Hepatocyte (in vitro differentiated cells): ENCODE results near the gene GDPD5. TPM values are rescaled to one million over a fixed set of nuclear protein-coding genes. Genes with fewer than 3 reads are reported as not detected.

ENCODE experiments used
- DNase-seq: peaks from one replicate; pipeline ENCODE4 v3.0.0-alpha.2; 2016; ENCODE audit warnings: low spot score
- H2AFZ ChIP-seq: fragments of 200-600 bp; sonication (generic); 2 replicates; pipeline ENCODE4 v1.6.0; 2016; ENCODE audit warnings: antibody characterized with exemption, mild to moderate bottlenecking
- H3K27ac ChIP-seq: fragments of 200-600 bp; sonication (generic); 2 replicates; pipeline ENCODE4 v1.5.1; 2016; ENCODE audit warnings: mild to moderate bottlenecking
- H3K27me3 ChIP-seq: fragments of 200-600 bp; sonication (generic); 2 replicates; pipeline ENCODE4 v1.6.1; 2016
- H3K36me3 ChIP-seq: fragments of 200-600 bp; sonication (generic); replicated peaks from 2 replicates; pipeline ENCODE4 v1.5.1; 2016; ENCODE audit warnings: low read depth; ENCODE audit not compliant: insufficient read depth
- H3K4me1 ChIP-seq: fragments of 200-600 bp; sonication (generic); 2 replicates; pipeline ENCODE4 v1.5.1; 2016; ENCODE audit warnings: mild to moderate bottlenecking, moderate library complexity; ENCODE audit not compliant: insufficient read depth
- H3K4me2 ChIP-seq: fragments of 200-600 bp; sonication (generic); 2 replicates; pipeline ENCODE4 v1.6.0; 2016
- H3K4me3 ChIP-seq: fragments of 200-600 bp; sonication (generic); 2 replicates; pipeline ENCODE4 v1.5.1; 2016; ENCODE audit warnings: mild to moderate bottlenecking
- H3K79me2 ChIP-seq: fragments of 200-600 bp; sonication (generic); 2 replicates; pipeline ENCODE4 v1.6.0; 2017; ENCODE audit warnings: mild to moderate bottlenecking
- H3K9me2 ChIP-seq: fragments of 200-600 bp; sonication (generic); replicated peaks from 2 replicates; pipeline ENCODE4 v1.6.0; 2017; ENCODE audit warnings: mild to moderate bottlenecking; ENCODE audit not compliant: insufficient read depth
- H3K9me3 ChIP-seq: fragments of 200-600 bp; sonication (generic); 2 replicates; pipeline ENCODE4 v1.5.1; 2016; ENCODE audit warnings: low read depth, mild to moderate bottlenecking
- H4K20me1 ChIP-seq: fragments of 200-600 bp; sonication (generic); 2 replicates; pipeline ENCODE4 v1.6.0; 2016; ENCODE audit warnings: mild to moderate bottlenecking; ENCODE audit not compliant: insufficient read depth, poor library complexity, severe bottlenecking
- EZH2 ChIP-seq: fragments of 200-600 bp; sonication (generic); IDR thresholded peaks from 2 replicates; pipeline ENCODE4 v1.6.1; 2016; ENCODE audit warnings: antibody characterized with exemption, mild to moderate bottlenecking, borderline replicate concordance
- EZH2phosphoT487 ChIP-seq: fragments of 200-600 bp; sonication (generic); IDR thresholded peaks from one replicate; pipeline ENCODE4 v1.6.1; 2018; ENCODE audit warnings: antibody characterized with exemption, mild to moderate bottlenecking, low read depth, moderate library complexity; ENCODE audit not compliant: unreplicated experiment, severe bottlenecking
- WGBS: methylation state at CpG from one replicate; pipeline ENCODE4 v1.1.6; 2016; ENCODE audit warnings: low lambda C conversion rate; ENCODE audit errors: missing lambda C conversion rate; 5-methylcytosine and 5-hydroxymethylcytosine counted together
- polyA plus RNA-seq: library from polyadenylated mRNA; unstranded; fragments of >200 nt; fragmentation: Nextera tagmentation; extraction: Ambion mirVana; gene quantifications from 2 replicates; pipeline ENCODE4 v1.2.1, GENCODE V29; 2016
- total RNA-seq: library from RNA; depleted of rRNA; stranded (reverse); fragments of >200 nt; gene quantifications from 2 replicates; pipeline ENCODE4 v1.2.3, GENCODE V29; 2014
- TF ChIP-seq, protein P1 (sequence below): fragments of 200-600 bp; sonication (generic); IDR thresholded peaks from 2 replicates; pipeline ENCODE4 v1.5.1; 2016; ENCODE audit warnings: antibody characterized with exemption, mild to moderate bottlenecking; ENCODE audit not compliant: poor library complexity

The GDPD5 gene
- total and polyA plus RNA-seq, 2 experiments from 2014 or later, result 5.2 to 8.9 TPM

- Histone ChIP-seq H3K27ac (no peak overlapping the region), H2AFZ (no peak overlapping the region), H4K20me1 (no peaks in the 10 kb centered on the region), H3K9me2 (no peaks in the 10 kb centered on the region), H3K27me3 (no peaks in the 10 kb centered on the region), H3K79me2 (no peaks in the 10 kb centered on the region), H3K9me3 (no peaks in the 10 kb centered on the region), H3K4me1 (peaks cover 4% of the 10 kb centered on the region), H3K36me3 (no peaks in the 10 kb centered on the region), H3K4me2 (no peak overlapping the region), H3K4me3 (no peak overlapping the region)
- TF ChIP-seq EZH2phosphoT487 (no peak), EZH2 (no peak)
- TF ChIP-seq, protein P1, sequence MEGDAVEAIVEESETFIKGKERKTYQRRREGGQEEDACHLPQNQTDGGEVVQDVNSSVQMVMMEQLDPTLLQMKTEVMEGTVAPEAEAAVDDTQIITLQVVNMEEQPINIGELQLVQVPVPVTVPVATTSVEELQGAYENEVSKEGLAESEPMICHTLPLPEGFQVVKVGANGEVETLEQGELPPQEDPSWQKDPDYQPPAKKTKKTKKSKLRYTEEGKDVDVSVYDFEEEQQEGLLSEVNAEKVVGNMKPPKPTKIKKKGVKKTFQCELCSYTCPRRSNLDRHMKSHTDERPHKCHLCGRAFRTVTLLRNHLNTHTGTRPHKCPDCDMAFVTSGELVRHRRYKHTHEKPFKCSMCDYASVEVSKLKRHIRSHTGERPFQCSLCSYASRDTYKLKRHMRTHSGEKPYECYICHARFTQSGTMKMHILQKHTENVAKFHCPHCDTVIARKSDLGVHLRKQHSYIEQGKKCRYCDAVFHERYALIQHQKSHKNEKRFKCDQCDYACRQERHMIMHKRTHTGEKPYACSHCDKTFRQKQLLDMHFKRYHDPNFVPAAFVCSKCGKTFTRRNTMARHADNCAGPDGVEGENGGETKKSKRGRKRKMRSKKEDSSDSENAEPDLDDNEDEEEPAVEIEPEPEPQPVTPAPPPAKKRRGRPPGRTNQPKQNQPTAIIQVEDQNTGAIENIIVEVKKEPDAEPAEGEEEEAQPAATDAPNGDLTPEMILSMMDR, result no peak
- DNase-seq, result no peak
- WGBS, result 84% methylated on average over 3 of the region's 3 CpGs
Observed at GRCh38 chr11:75530577-75530976, 4.8 kb upstream of the GDPD5 start.

DNA sequence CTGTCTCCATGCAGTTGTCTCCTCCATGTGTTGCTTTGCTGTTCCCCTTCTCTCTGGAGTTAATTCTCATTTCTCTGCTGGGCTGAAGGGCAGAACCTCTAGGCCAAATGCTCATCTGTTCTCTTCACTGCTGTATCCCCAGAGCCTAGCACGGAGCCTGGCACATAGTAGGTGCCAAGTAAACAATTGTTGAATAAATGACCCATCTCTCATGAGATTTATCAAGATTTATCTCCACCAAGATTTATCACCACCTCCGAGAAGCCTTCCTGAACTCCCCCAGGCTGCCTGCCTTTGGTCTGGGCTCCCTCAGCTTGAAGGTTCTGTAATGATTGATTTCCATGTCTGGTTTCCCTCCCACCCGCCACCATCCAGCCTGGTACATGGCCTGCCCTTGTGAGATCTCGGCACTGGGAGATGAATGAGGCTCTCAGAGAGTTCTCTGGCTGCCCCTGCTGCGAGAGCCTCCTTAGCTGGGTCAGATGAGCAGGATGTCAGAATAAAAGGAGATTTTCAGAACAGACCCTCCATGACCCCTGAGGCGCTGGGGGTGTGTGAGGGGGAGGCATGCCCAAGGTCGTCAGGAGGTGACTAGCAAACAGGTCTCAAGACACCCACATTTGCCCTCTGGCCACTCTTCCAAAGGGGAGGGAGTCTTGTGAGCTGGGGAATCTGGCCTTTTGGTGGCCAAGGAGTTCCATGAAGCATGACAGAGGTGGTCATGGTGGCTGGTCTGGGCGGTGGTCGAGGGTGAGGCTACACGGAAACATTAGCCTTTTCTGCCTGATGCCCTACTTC, 2.4 kb upstream of the GDPD5 start:
- peaks cover 17% of the 10 kb centered on the region for H3K27me3 ChIP-seq
- no peak overlapping the region for H3K4me3 ChIP-seq
- DNase-seq, result no peak
- no peaks in the 10 kb centered on the region for H3K9me2 ChIP-seq
- H3K27ac ChIP-seq, result no peak overlapping the region
- no peaks in the 10 kb centered on the region for H3K36me3 ChIP-seq
- peaks cover 10% of the 10 kb centered on the region for H3K4me1 ChIP-seq
- no peaks in the 10 kb centered on the region for H3K9me3 ChIP-seq
- H2AFZ ChIP-seq, result no peak overlapping the region
- H3K79me2 ChIP-seq, result no peaks in the 10 kb centered on the region
- TF ChIP-seq EZH2 (no peak), EZH2phosphoT487 (no peak)
- TF ChIP-seq, protein P1, result no peak
- no peaks in the 10 kb centered on the region for H4K20me1 ChIP-seq
- 60% methylated on average over 10 of the region's 10 CpGs for WGBS
- no peak overlapping the region for H3K4me2 ChIP-seq

DNA sequence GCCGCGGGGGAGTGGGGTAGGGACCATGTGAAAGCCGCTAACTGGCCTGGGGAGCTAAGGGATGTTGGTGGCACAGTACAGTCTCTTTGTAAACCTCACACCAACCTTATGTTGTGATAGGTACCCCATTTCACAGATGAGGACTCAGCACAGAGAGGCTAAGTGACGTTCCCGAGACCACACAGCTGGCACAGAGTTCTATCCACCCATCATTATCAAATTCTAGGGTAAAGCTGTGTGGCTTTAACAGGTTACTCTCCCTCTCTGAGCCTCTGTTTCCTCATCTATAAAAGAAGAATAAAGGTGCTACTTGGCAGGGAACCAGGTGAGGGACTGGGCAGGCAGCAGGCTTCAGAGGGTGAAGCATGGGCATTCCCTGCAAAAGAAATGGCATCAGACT, 1.4 kb upstream of the GDPD5 start:
- no peaks in the 10 kb centered on the region for H3K9me3 ChIP-seq
- H3K4me2 ChIP-seq, result no peak overlapping the region
- H3K4me1 ChIP-seq, result peaks cover 10% of the 10 kb centered on the region
- no peak for TF ChIP-seq EZH2
- TF ChIP-seq, protein P1, result no peak
- no peak for TF ChIP-seq EZH2phosphoT487
- no peak overlapping the region for H3K27ac ChIP-seq
- no peak overlapping the region for H3K4me3 ChIP-seq
- no peaks in the 10 kb centered on the region for H3K9me2 ChIP-seq
- no peak overlapping the region for H2AFZ ChIP-seq
- WGBS, result 96% methylated on average over 5 of the region's 5 CpGs
- peaks cover 17% of the 10 kb centered on the region for H3K27me3 ChIP-seq
- no peak for DNase-seq
- H3K36me3 ChIP-seq, result no peaks in the 10 kb centered on the region
- no peaks in the 10 kb centered on the region for H3K79me2 ChIP-seq
- no peaks in the 10 kb centered on the region for H4K20me1 ChIP-seq
